Right atrium auricular region (tissue), 2 donors: Measurements from ENCODE around the gene SGSH. TPM values are rescaled to one million over a fixed set of nuclear protein-coding genes. Genes with fewer than 3 reads are reported as not detected.

Experiments used
- DNase-seq: peaks from one replicate; pipeline ENCODE4 v3.0.0-alpha.2; 2019; ENCODE audit warnings: low spot score
- H3K27ac ChIP-seq, 2 donors: fragments of 200-600 bp; sonication (generic); 1 replicate in 1 of 2; 2 replicates in 1 of 2; pipeline ENCODE4 v1.5.1; 2016 to 2019
- H3K27me3 ChIP-seq, 2 donors: fragments of 200-600 bp; sonication (generic); one replicate each; pipeline versions ENCODE4 v1.5.1 to v1.6.0; 2017 to 2019
- H3K36me3 ChIP-seq: fragments of 200-600 bp; sonication (generic); one replicate; pipeline ENCODE4 v1.5.1; 2016
- H3K4me1 ChIP-seq, 2 donors: fragments of 200-600 bp; sonication (generic); one replicate each; pipeline versions ENCODE4 v1.5.1 to v1.6.0; 2017 to 2019
- H3K4me3 ChIP-seq, 2 donors: fragments of 200-600 bp; sonication (generic); 1 replicate in 1 of 2; 2 replicates in 1 of 2; pipeline ENCODE4 v1.5.1; 2017 to 2019; ENCODE audit warnings: mild to moderate bottlenecking in 1 of 2, moderate library complexity in 1 of 2
- H3K9me3 ChIP-seq, 2 donors: fragments of 200-600 bp; sonication (generic); one replicate each; pipeline ENCODE4 v1.5.1; 2019
- total RNA-seq, 2 donors: library from RNA; depleted of rRNA; stranded (reverse); fragments of >200 nt; gene quantifications; one replicate each; pipeline ENCODE4 v1.1.0, GENCODE V29; 2016
- TF ChIP-seq, protein P1 (sequence below), 2 donors: fragments of 200-600 bp; sonication (generic); IDR thresholded peaks; one replicate each; pipeline ENCODE4 v1.5.1; 2019; ENCODE audit warnings: antibody characterized with exemption in 2 of 2

SGSH gene
- total RNA-seq, 2 donors from 2014 or later: 10.6 to 13.7 TPM

- Histone ChIP-seq H3K4me3 (no peak overlapping the region), H3K27me3 (no peaks in the 10 kb centered on the region), H3K4me1 (no peaks in the 10 kb centered on the region), H3K36me3 (peaks cover 37% of the 10 kb centered on the region), H3K9me3 (peaks cover 8 to 26% of the 10 kb centered on the region in 2 donors), H3K27ac (no peak overlapping the region)
- TF ChIP-seq, protein P1, sequence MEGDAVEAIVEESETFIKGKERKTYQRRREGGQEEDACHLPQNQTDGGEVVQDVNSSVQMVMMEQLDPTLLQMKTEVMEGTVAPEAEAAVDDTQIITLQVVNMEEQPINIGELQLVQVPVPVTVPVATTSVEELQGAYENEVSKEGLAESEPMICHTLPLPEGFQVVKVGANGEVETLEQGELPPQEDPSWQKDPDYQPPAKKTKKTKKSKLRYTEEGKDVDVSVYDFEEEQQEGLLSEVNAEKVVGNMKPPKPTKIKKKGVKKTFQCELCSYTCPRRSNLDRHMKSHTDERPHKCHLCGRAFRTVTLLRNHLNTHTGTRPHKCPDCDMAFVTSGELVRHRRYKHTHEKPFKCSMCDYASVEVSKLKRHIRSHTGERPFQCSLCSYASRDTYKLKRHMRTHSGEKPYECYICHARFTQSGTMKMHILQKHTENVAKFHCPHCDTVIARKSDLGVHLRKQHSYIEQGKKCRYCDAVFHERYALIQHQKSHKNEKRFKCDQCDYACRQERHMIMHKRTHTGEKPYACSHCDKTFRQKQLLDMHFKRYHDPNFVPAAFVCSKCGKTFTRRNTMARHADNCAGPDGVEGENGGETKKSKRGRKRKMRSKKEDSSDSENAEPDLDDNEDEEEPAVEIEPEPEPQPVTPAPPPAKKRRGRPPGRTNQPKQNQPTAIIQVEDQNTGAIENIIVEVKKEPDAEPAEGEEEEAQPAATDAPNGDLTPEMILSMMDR (IDR thresholded peaks at IDR 0.05): no peak
- no peak for DNase-seq
Observed at GRCh38 chr17:80236911-80237310, 16.8 kb upstream of the SGSH start.

DNA sequence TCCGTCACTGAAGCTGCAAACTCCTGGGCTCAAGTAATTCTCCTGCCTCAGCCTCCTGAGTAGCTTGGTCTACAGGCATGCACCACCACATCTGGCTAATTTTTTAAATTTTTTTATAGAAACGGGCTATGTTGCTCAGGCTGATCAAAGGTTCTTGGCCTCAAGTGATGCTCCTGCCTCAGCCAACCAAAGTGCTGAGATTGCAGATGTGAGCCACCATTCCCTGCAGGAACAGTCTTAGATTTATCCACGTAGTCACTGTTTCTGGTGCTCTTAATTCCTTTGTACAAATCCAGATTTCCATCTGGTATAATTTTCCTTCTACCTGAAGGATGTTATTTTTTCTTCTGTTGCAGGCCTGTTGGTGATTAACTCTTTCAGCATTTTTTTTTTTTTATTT, 13.1 kb upstream of the SGSH start:
- peaks cover 8 to 33% of the 10 kb centered on the region in 2 donors for H3K9me3 ChIP-seq
- no peak overlapping the region for H3K27ac ChIP-seq
- peaks cover 32% of the 10 kb centered on the region for H3K36me3 ChIP-seq
- H3K27me3 ChIP-seq: no peaks in the 10 kb centered on the region
- H3K4me1 ChIP-seq: no peaks in the 10 kb centered on the region
- TF ChIP-seq, protein P1 (IDR thresholded peaks at IDR 0.05): no peak
- DNase-seq: no peak
- H3K4me3 ChIP-seq: no peak overlapping the region

DNA sequence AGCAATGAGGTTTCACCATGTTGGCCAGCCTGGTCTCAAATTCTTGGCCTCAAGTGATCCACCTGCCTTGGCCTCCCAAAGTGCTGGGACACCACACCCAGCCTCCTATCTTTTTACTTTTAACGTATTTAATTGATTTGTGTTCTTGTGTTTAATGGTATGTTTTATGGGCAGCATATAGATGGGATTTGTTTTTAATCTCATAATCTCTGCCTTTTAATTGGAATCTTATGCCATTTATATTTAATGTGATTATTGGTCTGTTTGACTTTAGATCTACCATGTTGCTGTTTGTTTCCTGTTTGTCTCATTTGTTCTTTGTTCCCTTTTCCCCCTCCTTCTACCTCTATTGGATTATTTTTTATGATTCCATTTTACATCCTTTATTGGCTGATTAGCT, 12.3 kb upstream of the SGSH start:
- Histone ChIP-seq H3K27me3 (no peaks in the 10 kb centered on the region), H3K27ac (no peak overlapping the region), H3K4me3 (no peak overlapping the region), H3K4me1 (no peaks in the 10 kb centered on the region), H3K9me3 (peaks cover 8 to 33% of the 10 kb centered on the region in 2 donors), H3K36me3 (peaks cover 33% of the 10 kb centered on the region)
- DNase-seq: no peak
- TF ChIP-seq, protein P1 (IDR thresholded peaks at IDR 0.05): no peak

- DNase-seq: no peak
- Histone ChIP-seq H3K4me1 (no peaks in the 10 kb centered on the region), H3K36me3 (peaks cover 30% of the 10 kb centered on the region), H3K9me3 (peaks cover 8 to 27% of the 10 kb centered on the region in 2 donors), H3K4me3 (no peak overlapping the region), H3K27me3 (no peaks in the 10 kb centered on the region), H3K27ac (no peak overlapping the region)
- TF ChIP-seq, protein P1 (IDR thresholded peaks at IDR 0.05): no peak
Observed at GRCh38 chr17:80229011-80229410, 8.9 kb upstream of the SGSH start.

DNA sequence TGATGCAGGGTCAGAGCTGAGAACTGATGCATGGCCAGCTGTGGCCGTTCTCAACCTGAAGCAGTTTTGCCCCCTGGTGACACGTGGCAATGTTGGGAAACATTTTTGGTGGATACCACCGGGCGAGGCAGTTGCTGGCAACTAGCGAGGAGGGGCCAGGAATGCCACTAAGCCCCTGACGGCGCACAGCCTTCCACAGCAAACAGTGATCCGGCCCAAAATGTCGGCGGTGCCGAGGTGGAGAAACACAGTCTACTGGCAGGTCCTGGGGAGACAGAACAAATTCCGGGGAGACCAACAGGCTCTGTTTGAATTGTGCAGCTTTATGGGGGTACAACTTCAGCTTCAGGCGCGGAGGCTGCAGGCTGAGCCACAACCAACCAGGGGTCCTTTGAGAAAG, 8.3 kb upstream of the SGSH start:
- TF ChIP-seq, protein P1 (IDR thresholded peaks at IDR 0.05): no peak
- H3K9me3 ChIP-seq: peaks cover 8 to 22% of the 10 kb centered on the region in 2 donors
- no peak overlapping the region for H3K4me3 ChIP-seq
- no peak overlapping the region for H3K27ac ChIP-seq
- H3K4me1 ChIP-seq: no peaks in the 10 kb centered on the region
- no peak for DNase-seq
- no peaks in the 10 kb centered on the region for H3K27me3 ChIP-seq
- peaks cover 30% of the 10 kb centered on the region for H3K36me3 ChIP-seq

- Histone ChIP-seq H3K27ac (no peak overlapping the region), H3K36me3 (peaks cover 25% of the 10 kb centered on the region), H3K27me3 (no peaks in the 10 kb centered on the region), H3K4me3 (no peak overlapping the region), H3K9me3 (peaks cover 5 to 14% of the 10 kb centered on the region in 2 donors), H3K4me1 (no peaks in the 10 kb centered on the region)
- DNase-seq: no peak
- TF ChIP-seq, protein P1 (IDR thresholded peaks at IDR 0.05): no peak
Observed at GRCh38 chr17:80227666-80228065, 7.5 kb upstream of the SGSH start.
